SH-SY5Y (cell line): Measurements from ENCODE around the gene DLGAP1.

Experiments used
- GATA2 ChIP-seq: IDR thresholded peaks from 2 replicates; pipeline ENCODE4 v1.6.1; 2011; ENCODE audit warnings: mild to moderate bottlenecking, low read depth, low read length
- GATA3 ChIP-seq: IDR thresholded peaks from 2 replicates; pipeline ENCODE4 v1.6.1; 2011; ENCODE audit warnings: low read depth, mild to moderate bottlenecking, low read length, moderate library complexity

DNA sequence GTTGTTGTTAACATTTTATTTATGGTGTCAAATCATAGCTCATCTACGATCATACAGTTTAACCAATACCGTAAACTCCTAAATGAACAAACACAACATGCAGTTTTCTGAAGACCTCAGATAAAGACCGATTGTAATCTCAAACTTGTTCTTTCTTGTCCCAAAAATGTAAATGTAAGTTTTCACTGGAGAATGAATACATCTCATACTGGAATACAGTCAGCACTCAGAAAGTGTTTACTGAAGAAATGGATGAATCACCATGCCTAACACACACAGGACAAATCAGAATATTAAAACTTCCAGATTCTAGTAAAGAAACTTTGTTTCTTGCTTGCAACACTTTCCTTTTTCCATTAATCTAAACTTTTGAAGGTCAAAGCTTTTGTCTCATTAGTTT lies 380.5 kb downstream of the DLGAP1 start:
- no peak for TF ChIP-seq GATA2
- no peak for TF ChIP-seq GATA3
